ENCODE measurements around the gene MROH7.

The MROH7 gene

DNA sequence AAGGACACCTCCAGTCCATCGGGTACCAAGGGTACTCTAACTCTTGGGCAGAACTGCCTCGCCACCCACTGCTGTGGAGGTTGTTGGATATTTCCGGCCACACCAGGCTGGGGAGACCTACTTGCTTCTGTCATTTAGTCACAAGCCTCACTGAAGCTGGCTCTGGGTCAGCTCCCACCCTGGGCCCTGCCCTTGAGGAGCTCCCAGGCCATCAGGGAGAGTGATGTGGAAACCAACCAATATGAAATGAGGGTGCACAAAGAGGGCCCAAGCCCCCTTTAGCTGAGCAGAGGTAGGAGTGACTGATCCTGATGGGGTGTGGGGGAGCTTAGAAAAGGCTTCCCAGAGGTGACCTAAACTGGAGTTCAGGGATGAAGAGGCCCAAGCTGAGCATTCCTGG, 103.1 kb downstream of the MROH7 start:
- no peak for DNase-seq

DNA sequence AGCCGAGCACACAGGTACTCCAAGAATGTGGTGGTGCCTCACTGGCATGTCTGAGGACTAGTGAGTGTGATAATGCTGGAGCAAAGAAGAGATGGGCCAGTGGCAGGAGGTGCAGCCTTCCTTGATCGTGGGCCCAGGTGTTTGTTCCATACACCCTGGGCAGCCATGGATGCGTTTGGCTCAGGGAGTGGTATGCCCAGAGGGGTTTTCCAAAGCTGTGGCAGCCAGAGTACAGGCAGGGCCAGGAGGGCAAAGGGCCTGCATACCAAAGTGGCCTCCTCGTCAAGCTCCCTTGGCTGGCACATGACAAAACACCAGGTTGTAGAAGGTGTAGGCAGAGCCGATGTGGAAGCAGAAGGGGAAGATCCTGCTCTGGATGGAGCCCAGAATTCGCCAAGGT, 103.7 kb downstream of the MROH7 start:
- DNase-seq = no peak

DNA sequence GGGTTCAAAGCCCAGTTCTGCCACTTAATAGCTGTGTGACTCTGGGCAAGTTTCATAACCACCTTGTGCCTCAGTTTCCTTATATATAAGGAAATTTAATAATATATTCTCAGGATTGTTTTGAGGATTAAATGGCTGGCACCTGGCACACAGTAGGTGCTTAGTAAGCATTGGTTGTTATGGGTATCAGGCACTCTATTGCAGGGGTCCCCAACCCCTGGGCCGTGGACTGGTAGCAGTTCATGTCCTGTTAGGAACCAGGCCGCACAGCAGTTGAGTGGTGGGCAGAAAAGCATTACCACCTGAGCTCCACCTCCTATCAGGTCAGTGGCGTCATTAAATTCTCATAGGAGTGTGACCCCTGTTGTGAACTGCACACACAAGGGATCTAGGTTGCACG, 104.3 kb downstream of the MROH7 start:
- no peak for DNase-seq

DNA sequence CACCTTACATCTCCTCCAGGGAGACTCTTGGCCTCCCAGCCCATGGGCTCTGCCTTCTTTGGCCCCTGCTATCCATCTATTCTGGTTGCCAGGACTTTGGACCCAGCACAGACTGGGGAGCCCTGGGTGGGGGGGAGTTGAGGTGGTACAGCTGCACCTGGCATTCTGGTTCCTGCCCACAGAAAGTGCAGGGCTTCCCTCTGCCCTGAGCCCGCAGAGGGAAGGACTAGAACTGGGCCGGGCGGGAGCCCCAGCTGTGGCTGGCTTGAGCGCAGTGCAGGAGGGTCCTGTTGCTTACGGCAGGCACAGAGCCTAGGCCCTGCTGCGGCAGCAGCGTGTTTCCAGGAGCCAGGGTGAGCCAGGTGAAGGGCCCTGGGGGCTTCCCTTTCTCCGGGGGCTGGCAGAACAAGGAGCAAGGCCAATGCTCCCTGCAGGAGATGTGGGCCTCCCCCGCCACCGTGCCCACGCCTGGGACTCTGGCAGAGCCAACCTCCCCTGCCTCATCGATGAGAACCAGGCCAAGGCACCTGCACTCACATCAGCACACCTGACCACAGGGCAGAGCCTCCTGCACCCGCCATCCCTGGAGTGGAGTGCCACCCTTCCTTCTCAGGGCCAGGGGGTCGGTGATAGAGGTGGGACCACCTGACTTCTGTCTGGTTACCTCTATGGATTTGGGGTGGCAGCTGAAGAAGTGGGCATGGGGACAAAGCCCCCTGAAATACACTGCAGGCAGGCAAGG, 106.7 kb downstream of the MROH7 start:
- no peak for DNase-seq

DNA sequence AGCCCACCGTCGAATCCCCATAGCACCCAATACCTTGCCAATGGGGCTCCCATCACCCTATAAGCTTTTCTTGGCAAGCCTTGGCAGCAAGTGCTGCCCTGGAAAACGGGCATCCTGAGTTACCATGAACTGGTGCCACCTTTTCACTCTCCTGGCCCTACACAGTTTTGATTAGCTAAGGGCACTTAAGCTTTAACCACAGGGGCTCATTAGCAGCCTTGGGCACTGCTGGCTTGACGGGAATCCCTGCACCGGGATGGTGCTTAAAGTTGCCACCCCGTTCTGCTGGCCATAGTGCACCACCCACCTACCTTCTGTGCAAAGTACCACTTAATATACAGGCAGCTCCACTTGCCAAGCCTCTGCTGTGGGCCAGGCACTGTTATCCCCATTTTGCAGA, 109.0 kb downstream of the MROH7 start:
- no peak for DNase-seq

DNA sequence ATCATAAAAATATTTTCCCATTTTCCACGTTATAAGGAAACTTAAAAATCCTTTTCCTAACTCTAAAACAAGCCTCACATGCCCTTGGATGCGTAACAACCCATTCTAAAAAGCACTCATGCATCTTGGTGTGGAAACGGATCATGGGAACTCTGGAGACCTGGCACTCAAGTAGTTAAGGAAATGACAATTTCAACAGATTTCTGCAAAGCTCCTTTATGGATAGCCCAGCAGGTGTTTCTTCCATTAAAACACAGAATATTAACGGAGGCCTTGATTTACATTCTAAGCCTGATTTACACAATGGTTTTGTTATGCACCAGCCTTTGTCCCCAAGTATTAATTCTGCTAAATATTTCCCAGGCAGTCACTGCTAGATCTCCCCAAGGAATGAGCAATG, 109.8 kb downstream of the MROH7 start:
- DNase-seq = no peak

DNA sequence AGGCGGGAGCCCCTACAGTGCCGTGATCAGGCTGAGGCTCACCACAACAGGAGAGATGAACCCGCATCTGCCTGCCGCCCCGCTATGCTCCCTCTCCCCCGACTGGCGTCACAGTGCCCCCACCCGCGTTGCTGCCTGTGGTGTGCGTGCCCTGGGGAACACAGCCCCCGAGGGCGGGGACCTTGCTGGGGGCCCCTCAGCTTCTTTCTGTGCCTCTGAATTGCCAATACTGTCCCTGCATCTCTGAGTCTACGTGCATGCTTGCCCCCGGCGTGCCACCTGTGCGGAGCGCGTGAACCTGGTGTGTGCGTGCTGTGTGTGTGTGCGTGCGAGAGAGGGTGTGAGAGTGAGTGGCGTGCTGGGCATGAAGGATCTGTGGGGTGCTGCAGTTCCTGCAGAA, 112.5 kb downstream of the MROH7 start:
- no peak for DNase-seq

DNA sequence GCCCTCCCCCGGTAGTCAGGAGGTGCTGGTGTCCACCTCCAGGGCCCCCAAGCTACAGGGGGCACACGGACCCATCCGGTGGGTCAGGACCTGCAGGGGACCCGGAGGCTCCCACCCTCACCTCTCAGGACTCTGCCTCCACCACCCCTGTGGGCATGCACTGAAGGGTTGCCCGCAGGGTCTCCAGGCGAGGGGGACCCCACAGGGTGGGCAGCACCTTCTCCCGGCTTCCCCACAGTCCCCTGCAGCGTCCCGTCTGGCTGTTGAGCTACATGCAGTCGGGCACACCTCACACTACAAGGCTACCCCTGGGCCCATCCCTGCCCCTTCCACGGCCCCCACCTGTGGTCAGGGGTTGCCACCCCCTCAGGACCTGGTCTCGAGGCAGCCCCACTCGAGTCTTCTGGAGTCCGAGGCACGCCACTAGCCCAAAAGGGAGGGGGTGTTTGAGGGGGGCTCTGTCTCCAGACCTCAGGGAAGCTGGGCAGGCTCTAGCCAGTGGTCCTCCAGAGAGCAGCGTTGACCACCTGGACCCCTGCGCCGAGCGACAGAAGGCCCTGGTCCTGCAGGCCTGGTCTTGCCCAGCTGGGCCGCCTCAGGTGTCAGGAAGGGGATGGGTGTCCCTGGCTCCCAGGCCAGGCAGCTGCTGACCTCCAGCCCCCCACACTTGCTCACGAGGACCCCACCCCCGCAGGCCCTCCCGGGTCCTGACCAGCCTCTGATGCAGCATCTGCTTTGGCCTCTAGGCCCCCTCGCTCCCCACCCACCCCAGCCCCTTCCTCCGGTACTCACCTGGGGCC, 113.1 kb downstream of the MROH7 start:
- no peak for DNase-seq

DNA sequence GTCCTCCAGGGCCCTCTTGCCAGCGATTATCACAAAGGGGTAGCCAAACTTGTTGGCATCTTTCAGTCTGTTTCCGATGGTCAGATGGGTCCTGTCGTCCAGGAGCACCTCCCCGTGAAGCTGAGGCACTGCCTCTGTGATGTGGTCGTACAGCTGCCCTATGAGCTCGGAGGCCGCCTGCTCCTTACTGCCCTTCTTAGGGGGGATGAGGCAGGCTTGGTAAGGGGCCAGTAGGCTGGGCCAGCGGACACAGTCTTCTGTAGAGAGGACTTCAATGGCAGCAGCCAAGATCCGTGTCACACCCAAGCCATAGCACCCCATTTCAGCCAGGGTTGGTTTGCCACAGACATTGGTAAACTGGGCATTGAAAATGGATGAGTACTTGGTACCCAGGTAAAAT, 116.2 kb downstream of the MROH7 start:
- no peak for DNase-seq

DNA sequence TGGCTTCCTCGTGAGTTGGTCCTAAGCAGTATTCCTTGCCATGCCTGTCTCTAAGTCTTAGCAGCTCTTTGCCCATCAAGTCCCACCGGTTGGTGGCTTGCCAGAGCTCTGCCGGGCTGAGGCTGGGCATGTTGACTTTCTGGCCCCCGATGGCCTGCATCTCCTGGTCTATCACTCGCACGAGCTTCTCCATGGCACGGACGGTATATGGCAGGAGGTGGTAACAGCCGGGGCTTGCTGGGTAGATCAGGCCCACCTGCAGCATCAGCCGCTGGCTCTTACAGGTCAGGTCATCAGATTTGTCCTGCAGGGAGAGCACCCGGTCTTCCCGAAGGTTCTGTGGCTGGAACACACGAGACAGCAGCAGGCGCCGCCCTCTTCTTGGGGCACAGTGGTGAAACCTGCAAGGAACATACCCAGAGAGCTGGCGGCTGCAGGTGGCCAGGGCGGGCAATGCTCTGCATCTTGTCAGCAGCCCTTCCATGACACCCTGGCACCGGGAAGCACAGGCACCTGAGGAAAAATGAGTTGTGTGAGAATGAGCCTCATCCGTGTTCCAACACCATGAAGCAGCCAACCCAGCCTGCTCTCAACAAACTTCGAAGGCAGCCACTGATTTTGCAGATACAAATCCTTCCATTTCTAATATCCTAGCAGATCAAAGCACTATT, 117.2 kb downstream of the MROH7 start:
- DNase-seq = no peak

All from stimulated activated naive CD4-positive, alpha-beta T cell (primary cell).